HG02840 (cell line): Measurements from ENCODE around the gene UBR2.
A peak's percentile ranks its signal among the peaks of the same experiment; 100 is the strongest.

ENCODE experiments used
- ATAC-seq: cut with Tn5 transposase; IDR thresholded peaks from one replicate; pipeline ENCODE4 v1.9.1; 2021; ENCODE audit warnings: mild to moderate bottlenecking, moderate library complexity, moderate number of reproducible peaks; ENCODE audit not compliant: unreplicated experiment, low FRiP score

Gene UBR2

GRCh38 chr6:42563697-42564505, at the start of gene UBR2:
TSS of gene UBR2 (plus strand) at chr6:42564029. CDS start at chr6:42564320, 291 bp downstream.
- peak; percentile 93 for ATAC-seq

- ATAC-seq: no peak
Observed at GRCh38 chr6:42514745-42515144, 49.1 kb upstream of the UBR2 start.

DNA sequence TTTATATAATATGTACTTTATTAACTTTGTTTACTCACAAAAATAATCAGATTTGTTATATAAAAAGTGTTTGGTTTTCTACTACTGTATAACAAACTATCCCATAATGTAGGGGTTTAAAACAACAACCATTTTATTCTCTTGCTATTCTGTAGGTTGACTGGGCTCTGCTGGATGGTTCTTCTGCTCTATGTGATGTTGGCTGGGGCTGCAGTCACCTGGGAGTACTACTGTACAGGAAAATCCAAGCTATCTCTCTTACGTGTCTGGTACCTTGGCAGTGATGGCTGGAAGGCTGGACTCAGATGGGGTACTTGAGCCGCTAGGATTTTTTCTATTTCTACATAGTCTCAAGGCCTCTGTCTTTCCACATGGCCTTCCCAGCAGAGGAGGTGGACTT, 44.0 kb upstream of the UBR2 start:
- no peak for ATAC-seq

- peak; percentile 62 for ATAC-seq
Observed at GRCh38 chr6:42520786-42521607, 42.8 kb upstream of the UBR2 start.

- no peak for ATAC-seq
Observed at GRCh38 chr6:42522036-42522435, 41.8 kb upstream of the UBR2 start.

GRCh38 chr6:42522942-42523814, 40.7 kb upstream of the UBR2 start:
- ATAC-seq: no peak

GRCh38 chr6:42525206-42525605, 38.6 kb upstream of the UBR2 start:
- no peak for ATAC-seq

DNA sequence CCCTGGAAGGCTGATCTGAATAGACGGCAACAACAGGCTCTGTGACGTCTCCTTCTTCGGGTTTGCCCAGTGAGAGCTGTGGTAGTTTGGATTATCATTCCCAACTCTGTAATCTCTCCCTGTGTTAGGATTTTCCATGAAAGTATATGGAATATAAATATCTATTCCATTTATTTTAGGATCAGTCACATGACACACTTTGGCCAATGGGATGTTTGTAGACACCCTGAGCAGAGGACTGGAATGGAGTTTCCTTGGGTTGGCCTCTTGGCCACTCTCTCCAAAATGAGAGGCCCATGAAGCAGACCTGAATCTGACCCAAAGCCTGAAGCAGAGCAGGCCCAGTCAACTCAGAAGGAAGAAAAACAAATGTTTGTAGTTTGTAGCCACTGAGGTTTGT, 37.2 kb upstream of the UBR2 start:
- no peak for ATAC-seq

- no peak for ATAC-seq
Observed at GRCh38 chr6:42527204-42527603, 36.6 kb upstream of the UBR2 start.

GRCh38 chr6:42530296-42530695, 33.5 kb upstream of the UBR2 start:
- ATAC-seq: no peak

- ATAC-seq: no peak
Observed at GRCh38 chr6:42530751-42531150, 33.1 kb upstream of the UBR2 start.

DNA sequence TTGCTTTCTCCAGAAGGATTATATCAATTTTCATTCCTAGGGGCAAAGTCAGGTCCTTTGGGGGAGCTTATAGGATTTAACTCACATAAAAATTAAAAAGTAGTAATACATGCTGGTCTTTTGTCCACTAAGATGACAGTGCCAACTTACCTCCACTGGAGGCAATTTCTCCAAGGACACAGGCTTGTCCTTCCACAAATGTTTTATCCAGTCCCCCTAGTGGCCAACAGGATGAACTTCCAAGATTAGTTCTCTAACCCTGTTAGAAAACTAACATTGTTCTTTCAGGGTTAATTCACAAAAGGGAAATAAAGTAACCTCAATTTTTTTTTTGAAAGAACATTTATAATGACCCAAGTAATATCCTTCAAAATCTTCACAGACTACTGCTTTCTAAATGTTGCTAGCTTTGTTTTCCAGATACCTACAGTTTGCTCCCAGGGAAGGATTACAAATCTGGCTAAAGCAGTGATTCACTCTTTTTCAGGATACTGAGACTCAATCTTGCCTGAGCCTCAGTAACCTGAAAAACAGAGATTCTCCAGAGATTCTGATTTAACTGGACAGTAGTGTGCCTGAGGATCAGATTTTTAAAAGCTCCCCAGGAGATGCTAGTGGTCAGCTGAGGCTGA, 31.7 kb upstream of the UBR2 start:
- no peak for ATAC-seq

GRCh38 chr6:42533794-42534193, 30.0 kb upstream of the UBR2 start:
- ATAC-seq: no peak

DNA sequence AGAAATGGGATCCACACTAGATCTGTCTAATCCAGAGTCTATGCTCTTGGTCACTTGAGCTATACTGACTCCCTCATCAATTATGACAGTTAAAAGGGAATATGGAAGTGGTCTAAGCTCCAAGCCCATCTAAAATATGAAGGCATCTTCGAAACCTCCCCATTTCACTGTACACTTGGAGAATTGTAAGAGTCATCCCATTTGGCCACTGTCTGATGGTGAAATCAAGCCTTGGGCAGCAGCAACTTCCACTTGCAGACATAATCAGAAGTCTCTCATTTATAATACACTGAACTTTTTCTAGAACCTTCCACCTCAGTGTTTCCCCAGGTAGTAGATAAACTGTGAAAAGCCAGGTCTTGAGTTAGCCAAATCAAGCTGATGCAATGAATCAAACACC, 26.3 kb upstream of the UBR2 start:
- no peak for ATAC-seq

DNA sequence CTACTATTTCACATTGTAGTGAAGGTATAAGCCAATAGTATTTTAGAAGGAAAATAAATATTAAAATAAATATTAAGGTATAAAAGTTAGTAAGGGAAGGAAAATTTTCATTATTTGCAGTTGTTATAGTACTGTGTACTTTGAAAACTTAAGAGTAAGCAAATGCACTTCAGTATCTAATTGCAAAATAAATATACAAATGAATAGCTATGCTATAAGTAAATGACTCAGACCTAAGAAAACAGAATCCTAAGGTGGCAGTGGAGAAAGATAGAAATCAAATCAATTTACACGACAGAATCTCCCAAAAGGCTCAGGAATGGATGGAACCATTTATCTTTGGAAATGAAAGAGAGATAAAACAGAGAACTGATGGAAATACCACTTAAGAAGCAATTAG, 24.7 kb upstream of the UBR2 start:
- no peak for ATAC-seq

GRCh38 chr6:42545226-42545773, 18.5 kb upstream of the UBR2 start:
- ATAC-seq: no peak

DNA sequence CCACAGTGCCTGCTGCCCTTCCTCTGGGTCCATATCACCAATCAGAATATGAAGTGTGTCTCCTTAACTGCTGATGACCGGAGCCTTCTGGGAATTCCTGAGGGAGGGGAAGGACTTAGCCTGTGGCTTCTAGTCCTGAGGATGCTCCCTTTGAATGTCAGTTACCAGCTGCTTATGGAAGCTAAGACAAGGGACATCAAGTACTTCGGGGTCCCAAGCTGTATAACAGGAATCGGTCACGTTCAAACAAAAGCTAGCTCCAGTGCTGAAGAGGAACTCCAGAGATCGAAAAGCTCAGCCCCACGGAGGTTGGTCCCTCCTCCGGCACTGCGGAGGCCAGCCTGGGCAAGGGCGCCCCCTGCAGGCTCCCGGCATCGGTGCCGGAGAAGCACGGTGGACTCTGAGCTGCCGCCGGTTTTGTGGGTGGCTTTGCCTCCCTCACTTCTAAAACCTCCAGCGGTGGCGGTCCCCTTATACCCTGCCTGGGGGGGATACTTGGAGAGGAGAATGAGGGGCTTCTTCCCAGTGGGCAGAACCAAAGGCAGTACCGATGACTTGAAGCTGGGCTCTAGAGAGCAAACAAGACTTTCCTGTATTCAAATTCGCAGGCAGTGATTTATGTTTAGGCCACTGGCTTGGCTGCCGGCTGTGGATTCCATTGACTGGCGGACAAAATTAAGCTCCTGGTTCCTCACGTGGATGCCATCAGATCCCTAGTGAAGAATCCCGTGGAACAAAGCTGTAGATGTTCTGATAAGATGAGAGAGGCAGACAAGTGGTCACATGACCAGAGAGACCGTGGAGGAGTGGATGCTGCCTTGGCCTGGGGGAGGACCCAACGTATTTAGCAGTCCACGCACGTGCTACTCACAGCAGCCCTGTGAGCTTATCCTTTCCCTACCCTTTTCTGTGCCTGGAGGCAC, 16.2 kb upstream of the UBR2 start:
- no peak for ATAC-seq

- no peak for ATAC-seq
Observed at GRCh38 chr6:42550277-42550676, 13.6 kb upstream of the UBR2 start.

GRCh38 chr6:42551217-42551616, 12.6 kb upstream of the UBR2 start:
- no peak for ATAC-seq
